Mesenchymal stem cell (in vitro differentiated cells and primary cell): ENCODE results near the gene FDPS.

Source experiments
- DNase-seq: peaks from one replicate; pipeline ENCODE4 v3.0.0-alpha.2; 2013
- H2AFZ ChIP-seq: one replicate; pipeline ENCODE4 v1.6.1; 2013; ENCODE audit warnings: low read depth, mild to moderate bottlenecking, control low read depth, inconsistent platforms, low read length, moderate library complexity
- H2AK5ac ChIP-seq: 2 replicates; pipeline ENCODE4 v1.6.1; 2013; ENCODE audit warnings: low read length, moderate library complexity, mild to moderate bottlenecking, inconsistent platforms; ENCODE audit not compliant: severe bottlenecking
- H2BK120ac ChIP-seq: one replicate; pipeline ENCODE4 v1.6.1; 2013; ENCODE audit warnings: low read depth, mild to moderate bottlenecking, inconsistent platforms, low read length, moderate library complexity
- H2BK12ac ChIP-seq, 2 experiments: one replicate each; pipeline ENCODE4 v1.6.1; 2013; ENCODE audit warnings: inconsistent platforms in 2 of 2, low read length in 2 of 2, mild to moderate bottlenecking in 2 of 2, moderate library complexity in 2 of 2, control low read depth in 1 of 2
- H2BK15ac ChIP-seq: one replicate; pipeline ENCODE4 v1.6.1; 2013; ENCODE audit warnings: mild to moderate bottlenecking, low read depth, inconsistent platforms; ENCODE audit not compliant: poor library complexity, severe bottlenecking
- H2BK5ac ChIP-seq: 2 replicates; pipeline ENCODE4 v1.6.1; 2013; ENCODE audit warnings: low read depth, mild to moderate bottlenecking, low read length, control low read depth, inconsistent platforms; ENCODE audit not compliant: poor library complexity, severe bottlenecking
- H3K14ac ChIP-seq, 2 experiments: one replicate each; pipeline ENCODE4 v1.6.1; 2013; ENCODE audit warnings: inconsistent platforms in 2 of 2, low read length in 2 of 2, control low read depth in 1 of 2, mild to moderate bottlenecking in 1 of 2, moderate library complexity in 1 of 2
- H3K18ac ChIP-seq, 2 experiments: one replicate each; pipeline ENCODE4 v1.6.1; 2013; ENCODE audit warnings: inconsistent platforms in 2 of 2, low read length in 2 of 2, control low read depth in 1 of 2, low read depth in 1 of 2, mild to moderate bottlenecking in 1 of 2
- H3K23ac ChIP-seq, 2 experiments: one replicate each; pipeline ENCODE4 v1.6.1; 2013; ENCODE audit warnings: inconsistent platforms in 2 of 2, low read length in 2 of 2, mild to moderate bottlenecking in 2 of 2, moderate library complexity in 2 of 2, control low read depth in 1 of 2
- H3K27ac ChIP-seq: 2 replicates; pipeline ENCODE4 v1.5.1; 2013; ENCODE audit warnings: mild to moderate bottlenecking, moderate library complexity, low read length, control low read depth, inconsistent platforms; ENCODE audit not compliant: poor library complexity, severe bottlenecking
- H3K27me3 ChIP-seq, 2 experiments: 2 replicates each; pipeline versions ENCODE4 v1.6.1 to v1.7.0; 2013; ENCODE audit warnings: low read length in 2 of 2, mild to moderate bottlenecking in 2 of 2, moderate library complexity in 2 of 2, control low read depth in 1 of 2, inconsistent platforms in 1 of 2; ENCODE audit not compliant: control insufficient read depth in 1 of 2, insufficient read depth in 1 of 2
- H3K36me3 ChIP-seq, 2 experiments: 2 replicates each; pipeline versions ENCODE4 v1.6.1 to v1.7.0; 2013; ENCODE audit warnings: low read length in 2 of 2, control low read depth in 1 of 2, inconsistent platforms in 1 of 2, low read depth in 1 of 2, mild to moderate bottlenecking in 1 of 2; ENCODE audit not compliant: insufficient read depth in 2 of 2, control insufficient read depth in 1 of 2
- H3K4ac ChIP-seq, 2 experiments: one replicate each; pipeline ENCODE4 v1.6.1; 2013; ENCODE audit warnings: inconsistent platforms in 2 of 2, low read length in 2 of 2, mild to moderate bottlenecking in 2 of 2, moderate library complexity in 2 of 2, control low read depth in 1 of 2, low read depth in 1 of 2
- H3K4me1 ChIP-seq: 2 replicates; pipeline ENCODE4 v1.6.1; 2013; ENCODE audit warnings: low read depth, low read length, control low read depth; ENCODE audit not compliant: control insufficient read depth, insufficient read depth
- H3K4me2 ChIP-seq: 2 replicates; pipeline ENCODE4 v1.6.1; 2013; ENCODE audit warnings: low read length, mild to moderate bottlenecking, inconsistent platforms; ENCODE audit not compliant: poor library complexity, severe bottlenecking
- H3K4me3 ChIP-seq, 2 experiments: 2 replicates each; pipeline versions ENCODE4 v1.5.1 to v1.7.0; 2013; ENCODE audit warnings: low read length in 2 of 2, mild to moderate bottlenecking in 2 of 2, control low read depth in 1 of 2, low read depth in 1 of 2; ENCODE audit not compliant: insufficient read depth in 1 of 2
- H3K79me1 ChIP-seq: replicated peaks from 2 replicates; pipeline ENCODE4 v1.6.1; 2013; ENCODE audit warnings: mild to moderate bottlenecking, control low read depth, low read length, inconsistent platforms; ENCODE audit not compliant: poor library complexity, severe bottlenecking
- H3K9ac ChIP-seq: 2 replicates; pipeline ENCODE4 v1.7.0; 2013; ENCODE audit warnings: mild to moderate bottlenecking, low read length, moderate library complexity
- H3K9me3 ChIP-seq: 2 replicates; pipeline ENCODE4 v1.7.0; 2013; ENCODE audit warnings: mild to moderate bottlenecking, low read length; ENCODE audit not compliant: control insufficient read depth
- H4K8ac ChIP-seq: one replicate; pipeline ENCODE4 v1.6.1; 2013; ENCODE audit warnings: inconsistent platforms, mild to moderate bottlenecking, low read length, moderate library complexity
- H4K91ac ChIP-seq: one replicate; pipeline ENCODE4 v1.6.1; 2013; ENCODE audit warnings: mild to moderate bottlenecking, low read length, inconsistent platforms
- WGBS: methylation state at CpG from one replicate; pipeline ENCODE4 v1.1.7; 2013; ENCODE audit warnings: mixed read lengths; 5-methylcytosine and 5-hydroxymethylcytosine counted together

Gene FDPS

GRCh38 chr1:155285063-155285462 lies 23.6 kb upstream of the FDPS start:
- H3K79me1 ChIP-seq, result no peaks in the 10 kb centered on the region
- no peak overlapping the region for H4K8ac ChIP-seq
- H2AFZ ChIP-seq, result no peak overlapping the region
- no peak overlapping the region for H2AK5ac ChIP-seq
- H3K4me3 ChIP-seq, result no peak overlapping the region
- no peaks in the 10 kb centered on the region for H3K4me1 ChIP-seq
- H3K14ac ChIP-seq, result no peak overlapping the region
- H3K18ac ChIP-seq, result no peak overlapping the region
- H3K36me3 ChIP-seq, result peaks cover 8 to 43% of the 10 kb centered on the region in 2 experiments
- H3K4ac ChIP-seq, result no peak overlapping the region
- no peak overlapping the region for H2BK5ac ChIP-seq
- H3K9me3 ChIP-seq, result no peaks in the 10 kb centered on the region
- no peak overlapping the region for H3K4me2 ChIP-seq
- H4K91ac ChIP-seq, result peak overlapping the region; percentile 48
- no peak overlapping the region for H2BK15ac ChIP-seq
- no peak overlapping the region for H3K9ac ChIP-seq
- WGBS, result 91% methylated on average over 14 of the region's 14 CpGs
- peaks cover 0 to 3% of the 10 kb centered on the region in 2 experiments for H3K27me3 ChIP-seq
- no peak overlapping the region for H3K27ac ChIP-seq
- no peak overlapping the region for H3K23ac ChIP-seq
- no peak overlapping the region for H2BK12ac ChIP-seq
- H2BK120ac ChIP-seq, result no peak overlapping the region
- DNase-seq, result no peak

GRCh38 chr1:155285631-155286044 lies 23.0 kb upstream of the FDPS start:
- Histone ChIP-seq H3K9ac (no peak overlapping the region), H3K14ac (no peak overlapping the region), H2BK15ac (no peak overlapping the region), H4K91ac (no peak overlapping the region), H2BK120ac (no peak overlapping the region), H3K23ac (no peak overlapping the region), H3K9me3 (no peaks in the 10 kb centered on the region), H4K8ac (no peak overlapping the region), H3K27ac (no peak overlapping the region), H3K36me3 (peaks cover 8 to 43% of the 10 kb centered on the region in 2 experiments), H3K79me1 (no peaks in the 10 kb centered on the region), H2AFZ (no peak overlapping the region), H2BK12ac (no peak overlapping the region), H3K4me1 (no peaks in the 10 kb centered on the region), H2BK5ac (no peak overlapping the region), H2AK5ac (no peak overlapping the region), H3K18ac (no peak overlapping the region), H3K4me2 (no peak overlapping the region), H3K27me3 (peaks cover 0 to 3% of the 10 kb centered on the region in 2 experiments), H3K4ac (no peak overlapping the region), H3K4me3 (no peak overlapping the region)
- no peak for DNase-seq
- 96% methylated on average over 18 of the region's 18 CpGs for WGBS

GRCh38 chr1:155286544-155286943 lies 22.1 kb upstream of the FDPS start:
- Histone ChIP-seq H3K4ac (no peak overlapping the region), H4K8ac (no peak overlapping the region), H2BK12ac (no peak overlapping the region), H3K9me3 (no peaks in the 10 kb centered on the region), H3K14ac (no peak overlapping the region), H3K9ac (no peak overlapping the region), H3K79me1 (no peaks in the 10 kb centered on the region), H3K27me3 (peaks cover 2 to 6% of the 10 kb centered on the region in 2 experiments), H4K91ac (no peak overlapping the region), H2AFZ (no peak overlapping the region), H2BK15ac (no peak overlapping the region), H2AK5ac (no peak overlapping the region), H2BK120ac (no peak overlapping the region), H2BK5ac (no peak overlapping the region), H3K4me2 (no peak overlapping the region), H3K4me1 (no peaks in the 10 kb centered on the region), H3K27ac (no peak overlapping the region), H3K18ac (no peak overlapping the region), H3K4me3 (no peak overlapping the region), H3K36me3 (peaks cover 8 to 43% of the 10 kb centered on the region in 2 experiments), H3K23ac (no peak overlapping the region)
- 97% methylated on average over 2 of the region's 2 CpGs for WGBS
- DNase-seq, result no peak

- Histone ChIP-seq H2BK5ac (no peak overlapping the region), H3K9me3 (no peaks in the 10 kb centered on the region), H2AFZ (no peak overlapping the region), H3K9ac (no peak overlapping the region), H3K27me3 (peaks cover 9 to 19% of the 10 kb centered on the region in 2 experiments), H4K8ac (no peak overlapping the region), H2BK12ac (no peak overlapping the region), H2AK5ac (no peak overlapping the region), H2BK120ac (no peak overlapping the region), H3K23ac (no peak overlapping the region), H3K4me2 (no peak overlapping the region), H3K14ac (no peak overlapping the region), H3K79me1 (no peaks in the 10 kb centered on the region), H3K36me3 (peaks cover 5 to 35% of the 10 kb centered on the region in 2 experiments), H3K18ac (no peak overlapping the region), H3K4ac (no peak overlapping the region), H2BK15ac (no peak overlapping the region), H3K4me3 (no peak overlapping the region), H3K27ac (no peak overlapping the region), H4K91ac (no peak overlapping the region), H3K4me1 (no peaks in the 10 kb centered on the region)
- 90% methylated on average over 19 of the region's 21 CpGs for WGBS
- no peak for DNase-seq
These were observed 20.6 kb upstream of the FDPS start for GRCh38 chr1:155287987-155288543.
